Renal cortical epithelial cell (primary cell): ENCODE results near the gene RBM41. TPM values are rescaled to one million over a fixed set of nuclear protein-coding genes. Genes with fewer than 3 reads are reported as not detected.

Source experiments
- DNase-seq: peaks from one replicate; pipeline ENCODE4 v3.0.0-alpha.2; 2011; ENCODE audit warnings: low read depth
- total RNA-seq: library from RNA; depleted of rRNA; stranded (reverse); fragments of >200 nt; gene quantifications from 2 replicates; pipeline ENCODE4 v1.2.3, GENCODE V29; 2014

The RBM41 gene
- total RNA-seq, 1 donor from 2014 or later: 21.3 TPM

GRCh38 chrX:107029752-107030151, 88.9 kb downstream of the RBM41 start:
- no peak for DNase-seq

GRCh38 chrX:107025545-107025944, 93.1 kb downstream of the RBM41 start:
- peak; percentile 35 for DNase-seq

GRCh38 chrX:107014936-107015335, 103.7 kb downstream of the RBM41 start:
- DNase-seq: peak; percentile 22

Other genes with a start within 250 kb of the RBM41 start
- not detected in 2 replicates for gene RIPPLY1, start 215.5 kb downstream of the RBM41 start, total RNA-seq
- 1.9 and 29.6 TPM in 2 replicates for gene CLDN2, start 198.4 kb downstream of the RBM41 start, total RNA-seq
- gene MORC4, start 118.6 kb downstream of the RBM41 start, total RNA-seq: 41.4 and 41.5 TPM in 2 replicates
- 2.4 and 5.6 TPM in 2 replicates for gene NUP62CL, start 87.6 kb upstream of the RBM41 start, total RNA-seq
- gene DNAAF6, start 87.8 kb upstream of the RBM41 start, total RNA-seq: not detected in 2 replicates